HL-60 (cell line): ENCODE measurements around the gene MNAT1.

Source experiments
- DNase-seq, 2 experiments: peaks; one replicate each; pipeline ENCODE4 v3.0.0-alpha.2; 2010 to 2020; ENCODE audit warnings: low read depth in 1 of 2, low spot score in 1 of 2
- H3K27ac ChIP-seq: fragments of 250-450 bp; sonication (Bioruptor Pico); replicated peaks from 2 replicates; pipeline ENCODE4 v1.5.1; 2020; ENCODE audit warnings: mild to moderate bottlenecking, moderate library complexity
- H3K27me3 ChIP-seq: fragments of 250-450 bp; sonication (Bioruptor Pico); 2 replicates; pipeline ENCODE4 v1.5.1; 2021; ENCODE audit warnings: mild to moderate bottlenecking, moderate library complexity; ENCODE audit not compliant: insufficient read depth, poor library complexity, severe bottlenecking
- H3K4me3 ChIP-seq: replicated peaks from 2 replicates; pipeline ENCODE4 v1.5.1; 2011; ENCODE audit warnings: mild to moderate bottlenecking, control low read depth, low read length; ENCODE audit not compliant: insufficient read depth
- CTCF ChIP-seq: IDR thresholded peaks from one replicate; pipeline ENCODE4 v1.5.1; 2011; ENCODE audit warnings: low read length, control low read depth, inconsistent platforms; ENCODE audit not compliant: insufficient read depth
- GABPA ChIP-seq: IDR thresholded peaks from 2 replicates; pipeline ENCODE4 v1.6.1; 2012; ENCODE audit warnings: low read depth
- POLR2AphosphoS5 ChIP-seq: IDR thresholded peaks from 2 replicates; pipeline ENCODE4 v1.6.1; 2012; ENCODE audit warnings: low read depth
- REST ChIP-seq: IDR thresholded peaks from 2 replicates; pipeline ENCODE4 v1.6.1; 2012; ENCODE audit warnings: low read depth; ENCODE audit not compliant: insufficient replicate concordance
- SPI1 ChIP-seq: IDR thresholded peaks from 2 replicates; pipeline ENCODE4 v1.6.1; 2012; ENCODE audit warnings: low read depth, mild to moderate bottlenecking, borderline replicate concordance

Gene MNAT1

GRCh38 chr14:60968671-60969070 lies 234.1 kb downstream of the MNAT1 start:
- no peaks in the 10 kb centered on the region for H3K27me3 ChIP-seq
- H3K4me3 ChIP-seq = no peak overlapping the region
- no peak for DNase-seq
- H3K27ac ChIP-seq = no peak overlapping the region
- TF ChIP-seq CTCF = no peak
- no peak for TF ChIP-seq GABPA
- TF ChIP-seq SPI1 = no peak
- no peak for TF ChIP-seq REST
- TF ChIP-seq POLR2AphosphoS5 = no peak

- DNase-seq = peak; percentile 49 to 61
- Histone ChIP-seq H3K4me3 (no peak overlapping the region), H3K27ac (no peak overlapping the region), H3K27me3 (no peaks in the 10 kb centered on the region)
- no peak for TF ChIP-seq GABPA
Measured at GRCh38 chr14:60970146-60970545, 235.6 kb downstream of the MNAT1 start.

- H3K27ac ChIP-seq = no peak overlapping the region
- no peaks in the 10 kb centered on the region for H3K27me3 ChIP-seq
- DNase-seq = no peak
- H3K4me3 ChIP-seq = no peak overlapping the region
- TF ChIP-seq CTCF = no peak
- no peak for TF ChIP-seq SPI1
- TF ChIP-seq GABPA = no peak
- no peak for TF ChIP-seq REST
- TF ChIP-seq POLR2AphosphoS5 = no peak
Measured at GRCh38 chr14:60971271-60971670, 236.7 kb downstream of the MNAT1 start.

GRCh38 chr14:60972295-60972694 lies 237.7 kb downstream of the MNAT1 start:
- TF ChIP-seq SPI1 = no peak
- H3K4me3 ChIP-seq = no peak overlapping the region
- no peak overlapping the region for H3K27ac ChIP-seq
- DNase-seq = no peak
- H3K27me3 ChIP-seq = no peaks in the 10 kb centered on the region

- Histone ChIP-seq H3K27me3 (no peaks in the 10 kb centered on the region), H3K27ac (no peak overlapping the region), H3K4me3 (no peak overlapping the region)
- DNase-seq = no peak
- TF ChIP-seq SPI1 (no peak), CTCF (no peak)
Measured at GRCh38 chr14:60973070-60973469, 238.5 kb downstream of the MNAT1 start.
